ENCODE data around the gene PITPNM1. TPM values are rescaled to one million over a fixed set of nuclear protein-coding genes. Genes with fewer than 3 reads are reported as not detected.
"Not testable (repeated sequence)": the region's sequence is repeated elsewhere in the genome, so short reads cannot be mapped to it uniquely, and the experiment has no call there.

The PITPNM1 gene
- 100 to 1,000 TPM in 1 of 9 donors, 10 to 100 TPM in 8; 16.4 to 146 (median 45.1) TPM for total RNA-seq
- 10 to 100 TPM; 42.6 to 70.9 (median 62.1) TPM for polyA plus RNA-seq
- long read RNA-seq, donor 1 = 0 reads
- long read RNA-seq, donor 2, partial matches to known transcripts = 6 of 6 reads
- long read RNA-seq, donor 2, other reads (novel, unspliced or antisense) = 0 of 6 reads
- long read RNA-seq, donor 3 = 0 reads
- long read RNA-seq, donor 4, partial matches to known transcripts = 4 of 4 reads
- long read RNA-seq, donor 4, other reads (novel, unspliced or antisense) = 0 of 4 reads
- long read RNA-seq, donor 5, full-length matches to known transcripts = 76 of 122 reads
- long read RNA-seq, donor 5, partial matches to known transcripts = 19 of 122 reads
- long read RNA-seq, donor 5, other reads (novel, unspliced or antisense) = 27 of 122 reads
- long read RNA-seq, donor 6, partial matches to known transcripts = 2 of 3 reads
- long read RNA-seq, donor 6, other reads (novel, unspliced or antisense) = 1 of 3 reads
- long read RNA-seq, donor 7 = 0 reads
- long read RNA-seq, donor 8 = 0 reads
- long read RNA-seq, donor 9 = 0 reads
- long read RNA-seq, donor 10 = 0 reads

DNA sequence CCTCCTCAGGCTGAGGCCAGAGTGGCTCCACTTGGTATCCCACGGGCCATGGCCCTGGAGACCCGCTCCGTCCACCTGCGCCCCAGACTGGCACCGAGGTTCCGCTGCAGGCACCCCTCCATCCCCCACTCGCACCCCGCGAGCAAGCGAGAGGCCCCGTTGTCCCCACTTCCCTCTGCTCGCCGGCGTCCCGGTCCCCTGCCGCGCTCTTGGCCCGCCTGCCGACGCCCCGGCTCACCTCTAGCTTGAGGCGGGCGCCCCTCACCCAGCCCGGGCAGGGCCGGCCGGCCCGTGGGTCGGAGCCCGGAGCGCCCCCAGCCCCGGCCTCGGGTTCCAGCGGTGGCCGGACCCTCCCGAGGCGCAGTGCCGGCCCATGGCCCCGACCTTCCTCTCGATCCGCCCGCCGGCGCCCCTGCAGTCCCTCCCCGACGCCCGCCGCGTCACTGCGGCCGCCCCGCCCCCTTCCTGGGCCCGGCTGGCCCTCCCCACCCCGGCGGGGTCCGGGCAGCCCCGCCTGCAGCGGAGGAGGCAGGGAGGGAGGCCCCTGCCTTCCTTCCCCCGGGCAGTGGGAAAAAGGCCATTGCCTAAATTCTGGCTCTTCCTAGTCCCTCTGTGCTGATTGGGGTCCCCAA is at the start of gene PITPNM1:
PITPNM1 (minus strand) TSS at position 414 of the 632 bp plus-strand sequence. CDS start 1,183 bp downstream, outside the sequence.
- Histone ChIP-seq H3K4me1 (replicated peaks in 1 of 2) (peaks cover 27 to 43% of the 10 kb centered on the region in 2 donors), H3K27me3 (no peaks in the 10 kb centered on the region), H3K4me3 (peak within 1 kb of the TSS; percentile 13 to 83 (median 29)), H3K27ac (peak within 1 kb of the TSS; percentile 89 to 99 (median 98)), H3K36me3 (replicated peaks in 1 of 2) (no peaks in the 10 kb centered on the region), H3K9me3 (replicated peaks in 1 of 3) (no peaks in the 10 kb centered on the region)
- TF ChIP-seq, protein P1, sequence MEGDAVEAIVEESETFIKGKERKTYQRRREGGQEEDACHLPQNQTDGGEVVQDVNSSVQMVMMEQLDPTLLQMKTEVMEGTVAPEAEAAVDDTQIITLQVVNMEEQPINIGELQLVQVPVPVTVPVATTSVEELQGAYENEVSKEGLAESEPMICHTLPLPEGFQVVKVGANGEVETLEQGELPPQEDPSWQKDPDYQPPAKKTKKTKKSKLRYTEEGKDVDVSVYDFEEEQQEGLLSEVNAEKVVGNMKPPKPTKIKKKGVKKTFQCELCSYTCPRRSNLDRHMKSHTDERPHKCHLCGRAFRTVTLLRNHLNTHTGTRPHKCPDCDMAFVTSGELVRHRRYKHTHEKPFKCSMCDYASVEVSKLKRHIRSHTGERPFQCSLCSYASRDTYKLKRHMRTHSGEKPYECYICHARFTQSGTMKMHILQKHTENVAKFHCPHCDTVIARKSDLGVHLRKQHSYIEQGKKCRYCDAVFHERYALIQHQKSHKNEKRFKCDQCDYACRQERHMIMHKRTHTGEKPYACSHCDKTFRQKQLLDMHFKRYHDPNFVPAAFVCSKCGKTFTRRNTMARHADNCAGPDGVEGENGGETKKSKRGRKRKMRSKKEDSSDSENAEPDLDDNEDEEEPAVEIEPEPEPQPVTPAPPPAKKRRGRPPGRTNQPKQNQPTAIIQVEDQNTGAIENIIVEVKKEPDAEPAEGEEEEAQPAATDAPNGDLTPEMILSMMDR (IDR thresholded peaks at IDR 0.05) = no peak
- TF ChIP-seq POLR2A (IDR thresholded peaks at IDR 0.05) = no peak
- intact Hi-C loops (cut with DNase I) = loop anchor here (5.0 kb wide), 2 partner anchors 98 to 108 kb away; no protein-coding TSS in a partner anchor
- DNase-seq = peak; percentile 59 to 82 (median 74)
- WGBS, 4 donors = 0 to 2% (median 0%) methylated on average over 1 to 58 of the region's 58 CpGs; no CpG with 5 or more reads in 1 of the 4 donors

DNA sequence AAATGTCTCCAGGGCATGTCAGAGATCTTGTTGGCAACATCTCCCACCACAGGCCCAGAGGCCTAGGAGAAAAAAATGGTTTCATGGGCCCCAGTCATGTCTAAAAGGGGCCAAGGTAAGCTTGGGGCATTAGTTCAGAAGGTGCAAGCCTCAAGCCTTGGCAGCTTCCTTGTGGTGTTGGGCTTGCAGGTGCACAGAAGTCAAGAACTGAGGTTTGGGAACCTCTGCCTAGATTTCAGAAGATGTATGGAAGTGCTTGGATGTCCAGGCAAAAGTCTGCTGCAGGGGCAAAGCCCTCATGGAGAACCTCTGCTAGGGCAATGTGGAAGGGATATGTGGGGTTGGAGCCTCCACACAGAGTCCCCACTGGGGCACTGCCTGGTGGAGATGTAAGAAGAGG is 46.5 kb upstream of the PITPNM1 start:
- H3K4me1 ChIP-seq (replicated peaks in 1 of 2); H3K4me3 ChIP-seq; H3K27me3 ChIP-seq; H3K36me3 ChIP-seq (replicated peaks in 1 of 2); DNase-seq; H3K27ac ChIP-seq; intact Hi-C loops (cut with DNase I); H3K9me3 ChIP-seq (replicated peaks in 1 of 3): not testable (repeated sequence)

DNA sequence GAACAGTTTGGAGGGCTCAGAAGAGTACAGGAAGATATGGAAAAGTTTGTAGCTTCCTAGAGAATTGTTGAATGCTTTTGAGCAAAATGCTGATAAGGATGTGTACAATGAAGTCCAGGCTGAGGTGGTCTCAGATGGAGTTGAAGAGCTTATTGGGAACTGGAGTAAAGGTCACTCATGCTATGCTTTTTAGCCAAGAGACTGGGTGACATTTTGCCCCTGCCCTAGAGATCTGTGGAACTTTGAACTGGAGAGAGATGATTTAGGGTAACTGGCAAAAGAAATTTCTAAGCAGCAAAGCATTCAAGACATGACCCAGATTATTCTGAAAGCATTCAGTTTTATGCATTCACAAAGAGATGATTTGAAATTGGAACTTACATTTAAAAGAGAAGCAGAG is 46.0 kb upstream of the PITPNM1 start:
- no peak for TF ChIP-seq POLR2A (IDR thresholded peaks at IDR 0.05)
- TF ChIP-seq, protein P1 (IDR thresholded peaks at IDR 0.05) = no peak
- Histone ChIP-seq H3K4me3 (no peak overlapping the region), H3K27me3 (no peaks in the 10 kb centered on the region), H3K27ac (no peak overlapping the region), H3K9me3 (replicated peaks in 1 of 3) (no peaks in the 10 kb centered on the region), H3K4me1 (replicated peaks in 1 of 2) (no peaks in the 10 kb centered on the region), H3K36me3 (replicated peaks in 1 of 2) (no peaks in the 10 kb centered on the region)
- intact Hi-C loops (cut with DNase I) = no loop called here
- no peak for DNase-seq

DNA sequence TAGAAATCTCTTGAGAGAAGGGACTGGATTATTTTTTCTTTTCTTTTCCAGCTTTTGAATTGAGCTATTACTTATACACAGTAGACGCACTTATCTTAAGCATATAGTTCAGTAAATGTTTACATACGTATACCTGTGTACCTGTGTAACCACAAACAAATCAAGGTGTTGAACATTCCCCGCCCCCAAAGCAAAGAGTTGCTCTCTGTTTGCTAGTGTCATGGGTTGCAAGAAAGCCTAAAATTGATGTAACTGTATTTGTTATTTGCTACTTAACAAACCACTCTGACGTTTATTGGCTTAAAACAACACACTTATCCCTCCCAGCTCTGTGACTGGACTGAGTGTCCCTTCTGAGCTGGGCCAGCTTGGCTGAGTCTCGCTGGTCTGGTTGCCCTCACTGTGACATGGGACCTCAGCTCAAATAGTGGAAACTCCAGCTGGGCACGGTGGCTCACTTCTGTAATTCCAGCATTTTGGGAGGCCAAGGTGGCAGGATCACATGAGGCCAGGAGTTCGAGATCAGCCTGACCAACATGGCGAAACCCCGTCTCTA is 43.5 kb upstream of the PITPNM1 start:
- no peaks in the 10 kb centered on the region for H3K4me1 ChIP-seq (replicated peaks in 1 of 2)
- H3K27me3 ChIP-seq = no peaks in the 10 kb centered on the region
- WGBS, 4 donors = 83 to 94% (median 90%) methylated on average over 7 to 9 of the region's 9 CpGs
- DNase-seq = no peak
- H3K9me3 ChIP-seq (replicated peaks in 1 of 3) = no peaks in the 10 kb centered on the region
- H3K36me3 ChIP-seq (replicated peaks in 1 of 2) = no peaks in the 10 kb centered on the region
- TF ChIP-seq POLR2A (IDR thresholded peaks at IDR 0.05) = no peak
- TF ChIP-seq, protein P1 (IDR thresholded peaks at IDR 0.05) = no peak
- no peak overlapping the region for H3K27ac ChIP-seq
- intact Hi-C loops (cut with DNase I) = no loop called here
- H3K4me3 ChIP-seq = no peak overlapping the region

- H3K36me3 ChIP-seq (replicated peaks in 1 of 2); intact Hi-C loops (cut with DNase I); H3K27me3 ChIP-seq; H3K27ac ChIP-seq; H3K4me3 ChIP-seq; H3K9me3 ChIP-seq (replicated peaks in 1 of 3); DNase-seq; H3K4me1 ChIP-seq (replicated peaks in 1 of 2): not testable (repeated sequence)
- 84 to 91% (median 89%) methylated on average over 4 of the region's 4 CpGs for WGBS, 4 donors
These were observed 42.9 kb upstream of the PITPNM1 start for GRCh38 chr11:67548112-67548511.

All from adrenal gland (tissue), 19 donors.